ENCODE data around the gene ADRM1. TPM values are rescaled to one million over a fixed set of nuclear protein-coding genes. Genes with fewer than 3 reads are reported as not detected.

Gene ADRM1
- total and polyA plus RNA-seq, 2 of the 4 experiments (the other 2 are of a cell fraction): 103 to 149 TPM

DNA sequence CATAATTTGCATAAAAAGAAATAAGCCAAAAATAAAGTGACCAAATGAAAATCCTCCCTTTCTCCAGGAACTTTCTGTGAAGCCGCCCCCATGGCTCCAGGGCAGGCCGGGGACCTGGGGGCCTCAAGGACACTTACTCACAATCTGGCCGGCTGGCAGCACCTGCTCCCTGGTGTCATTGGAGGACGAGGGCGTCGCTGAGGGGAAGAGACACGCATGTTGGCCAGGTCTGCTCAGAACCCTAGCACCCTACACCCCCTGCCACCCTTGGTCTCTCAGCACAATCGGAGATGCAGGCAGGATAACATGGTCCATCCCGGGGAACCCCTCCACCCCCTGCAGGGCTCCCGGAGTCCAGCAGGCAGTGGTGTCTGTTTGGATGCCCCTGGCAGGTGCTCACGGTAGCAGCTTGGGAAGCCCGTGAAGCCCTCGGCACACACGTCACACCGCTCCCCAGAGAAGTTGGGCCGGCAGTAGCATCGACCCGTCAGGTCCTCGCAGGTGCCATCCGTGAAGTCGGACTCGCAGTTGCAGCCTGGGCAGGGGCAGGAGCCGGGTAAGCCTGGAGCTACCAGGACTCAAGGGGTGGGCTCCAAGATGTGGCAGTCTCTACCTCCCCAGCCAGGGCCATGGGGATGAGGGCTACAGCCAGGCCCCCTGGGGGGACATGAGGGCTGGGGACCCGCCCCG is 43.0 kb downstream of the ADRM1 start:
- Histone ChIP-seq H3K18ac (ENCODE audit: low read depth, low read length) (no peak overlapping the region), H2BK5ac (ENCODE audit: low read depth, low read length, poor library complexity, severe bottlenecking) (no peak overlapping the region), H2BK120ac (ENCODE audit: low read depth, low read length) (no peak overlapping the region), H3K4me3 (ENCODE audit: insufficient read depth, low read depth, low read length) (no peak overlapping the region), H2BK15ac (ENCODE audit: low read depth, low read length) (no peak overlapping the region), H4K8ac (ENCODE audit: low read depth in 2 of 2, low read length in 2 of 2) (no peak overlapping the region), H2BK20ac (ENCODE audit: low read depth, low read length) (no peak overlapping the region), H3K27me3 (ENCODE audit: control insufficient read depth, insufficient read depth, low read length) (no peaks in the 10 kb centered on the region), H3K36me3 (ENCODE audit: control insufficient read depth, insufficient read depth, low read length) (peaks cover 4% of the 10 kb centered on the region; the same call in 1 of the 2 replicates), H3K27ac (ENCODE audit: insufficient read depth, low read length) (no peak overlapping the region), H3K9ac (ENCODE audit: low read depth, low read length) (no peak overlapping the region), H3K9me3 (ENCODE audit: control insufficient read depth, insufficient read depth, low read length) (peaks cover 2% of the 10 kb centered on the region), H3K23ac (ENCODE audit: low read depth, low read length) (no peak overlapping the region), H3K4me1 (ENCODE audit: control insufficient read depth, insufficient read depth, low read length) (no peaks in the 10 kb centered on the region; the same call in 1 of the 2 replicates), H3K14ac (replicated peaks; ENCODE audit: low read depth, low read length) (no peak overlapping the region), H3K56ac (ENCODE audit: extremely low read depth, insufficient read depth, low read length) (no peak overlapping the region), H4K91ac (ENCODE audit: insufficient read depth, low read depth, low read length) (no peak overlapping the region), H3K4ac (ENCODE audit: low read depth, low read length) (no peak overlapping the region), H2AK5ac (ENCODE audit: low read depth, low read length) (no peak overlapping the region; the same call in 1 of the 2 replicates), H4K20me1 (ENCODE audit: insufficient read depth, low read length) (no peaks in the 10 kb centered on the region), H3K79me1 (ENCODE audit: low read depth in 1 of 2, low read length in 2 of 2) (no peaks in the 10 kb centered on the region), H4K5ac (ENCODE audit: low read depth, low read length) (no peak overlapping the region), H3K4me2 (ENCODE audit: low read depth, low read length) (no peak overlapping the region), H2AFZ (replicated peaks; ENCODE audit: low read length, poor library complexity) (no peak overlapping the region), H2AK9ac (replicated peaks; ENCODE audit: low read depth, low read length, poor library complexity) (no peak overlapping the region), H3K9me1 (ENCODE audit: insufficient read depth, low read length) (peaks cover 2% of the 10 kb centered on the region; the same call in 1 of the 2 replicates)
- 86% methylated on average over 7 of the region's 25 CpGs; no CpG with 5 or more reads in 1 of the 2 experiments for WGBS, 2 experiments (ENCODE audit: extremely low coverage in 2 of 2, insufficient read length in 1 of 2)
- in situ Hi-C loops (cut with MboI; ENCODE audit: low sequenced_read_pairs) (no loop called here), dilution Hi-C loops (cut with HindIII; ENCODE audit: low sequenced_read_pairs, unreplicated experiment) (no loop called here), intact Hi-C loops (cut with micrococcal nuclease) (no loop called here)
- no peak for ATAC-seq (ENCODE audit: low read depth)
- ChIA-PET POLR2A (ENCODE audit: unreplicated experiment) (no interaction called here), CTCF (no interaction called here)
- no peak for TF ChIP-seq CTCF (conservative IDR thresholded peaks at IDR 0.05; ENCODE audit: low read depth, low read length)
- no peak for TF ChIP-seq RCOR1 (IDR thresholded peaks at IDR 0.05; ENCODE audit: insufficient replicate concordance, low read length)
- TF ChIP-seq, protein P1, sequence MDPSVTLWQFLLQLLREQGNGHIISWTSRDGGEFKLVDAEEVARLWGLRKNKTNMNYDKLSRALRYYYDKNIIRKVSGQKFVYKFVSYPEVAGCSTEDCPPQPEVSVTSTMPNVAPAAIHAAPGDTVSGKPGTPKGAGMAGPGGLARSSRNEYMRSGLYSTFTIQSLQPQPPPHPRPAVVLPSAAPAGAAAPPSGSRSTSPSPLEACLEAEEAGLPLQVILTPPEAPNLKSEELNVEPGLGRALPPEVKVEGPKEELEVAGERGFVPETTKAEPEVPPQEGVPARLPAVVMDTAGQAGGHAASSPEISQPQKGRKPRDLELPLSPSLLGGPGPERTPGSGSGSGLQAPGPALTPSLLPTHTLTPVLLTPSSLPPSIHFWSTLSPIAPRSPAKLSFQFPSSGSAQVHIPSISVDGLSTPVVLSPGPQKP (IDR thresholded peaks at IDR 0.05; ENCODE audit: borderline replicate concordance, low read depth, low read length): no peak
- TF ChIP-seq NFE2L2 (IDR thresholded peaks at IDR 0.05; ENCODE audit: low read depth, low read length): no peak
- TF ChIP-seq MAFK (IDR thresholded peaks at IDR 0.05; ENCODE audit: low read depth, low read length): no peak
- no peak for TF ChIP-seq SMC3 (IDR thresholded peaks at IDR 0.05; ENCODE audit: low read depth, low read length)
- no peak for TF ChIP-seq CHD1 (IDR thresholded peaks at IDR 0.05; ENCODE audit: low read depth, low read length)
- no peak for TF ChIP-seq CEBPB (IDR thresholded peaks at IDR 0.05; ENCODE audit: low read depth, low read length)
- no peak for TF ChIP-seq MXI1 (IDR thresholded peaks at IDR 0.05; ENCODE audit: borderline replicate concordance, low read depth, low read length)
- TF ChIP-seq FOS (IDR thresholded peaks at IDR 0.05; ENCODE audit: low read depth, low read length): no peak
- BruUV-seq (replicated peaks): no TSS peak
- no peak for DNase-seq
